ENCODE results near the gene SHOC2. TPM values are rescaled to one million over a fixed set of nuclear protein-coding genes. Genes with fewer than 3 reads are reported as not detected.

SHOC2 gene
- total and polyA plus RNA-seq, 2 of the 4 experiments (the other 2 are of a cell fraction): 13.4 to 47.5 TPM

GRCh38 chr10:110927461-110927860 lies 8.1 kb downstream of the SHOC2 start:
- H2AK5ac ChIP-seq (ENCODE audit: low read depth, low read length): no peak overlapping the region
- intact Hi-C loops (cut with micrococcal nuclease): loop anchor here (10.0 kb wide), 1 partner anchor 667 kb away; no protein-coding TSS in a partner anchor
- no peak overlapping the region for H3K4ac ChIP-seq (ENCODE audit: low read depth, low read length)
- H4K91ac ChIP-seq (ENCODE audit: insufficient read depth, low read depth, low read length): no peak overlapping the region
- in situ Hi-C loops (cut with MboI; ENCODE audit: low sequenced_read_pairs): no loop called here
- no peaks in the 10 kb centered on the region for H3K9me3 ChIP-seq (ENCODE audit: control insufficient read depth, insufficient read depth, low read length)
- no peak overlapping the region for H3K4me2 ChIP-seq (ENCODE audit: low read depth, low read length)
- ATAC-seq (ENCODE audit: low read depth) (no peak), DNase-seq (no peak)
- H3K18ac ChIP-seq (ENCODE audit: low read depth, low read length): no peak overlapping the region
- no peak overlapping the region for H2BK20ac ChIP-seq (ENCODE audit: low read depth, low read length)
- no peak overlapping the region for H2AK9ac ChIP-seq (replicated peaks; ENCODE audit: low read depth, low read length, poor library complexity)
- no peak overlapping the region for H2BK120ac ChIP-seq (ENCODE audit: low read depth, low read length)
- peaks cover 4 to 39% of the 10 kb centered on the region in 2 experiments for H3K79me1 ChIP-seq (ENCODE audit: low read depth in 1 of 2, low read length in 2 of 2)
- ChIA-PET POLR2A (ENCODE audit: unreplicated experiment) (no interaction called here), CTCF (no interaction called here)
- H4K5ac ChIP-seq (ENCODE audit: low read depth, low read length): no peak overlapping the region
- no peak overlapping the region for H2AFZ ChIP-seq (replicated peaks; ENCODE audit: low read length, poor library complexity)
- H4K20me1 ChIP-seq (ENCODE audit: insufficient read depth, low read length): peaks cover 44% of the 10 kb centered on the region
- dilution Hi-C loops (cut with HindIII; ENCODE audit: low sequenced_read_pairs, unreplicated experiment): no loop called here
- no peak for TF ChIP-seq SMC3 (IDR thresholded peaks at IDR 0.05; ENCODE audit: low read depth, low read length)
- TF ChIP-seq, protein P1, sequence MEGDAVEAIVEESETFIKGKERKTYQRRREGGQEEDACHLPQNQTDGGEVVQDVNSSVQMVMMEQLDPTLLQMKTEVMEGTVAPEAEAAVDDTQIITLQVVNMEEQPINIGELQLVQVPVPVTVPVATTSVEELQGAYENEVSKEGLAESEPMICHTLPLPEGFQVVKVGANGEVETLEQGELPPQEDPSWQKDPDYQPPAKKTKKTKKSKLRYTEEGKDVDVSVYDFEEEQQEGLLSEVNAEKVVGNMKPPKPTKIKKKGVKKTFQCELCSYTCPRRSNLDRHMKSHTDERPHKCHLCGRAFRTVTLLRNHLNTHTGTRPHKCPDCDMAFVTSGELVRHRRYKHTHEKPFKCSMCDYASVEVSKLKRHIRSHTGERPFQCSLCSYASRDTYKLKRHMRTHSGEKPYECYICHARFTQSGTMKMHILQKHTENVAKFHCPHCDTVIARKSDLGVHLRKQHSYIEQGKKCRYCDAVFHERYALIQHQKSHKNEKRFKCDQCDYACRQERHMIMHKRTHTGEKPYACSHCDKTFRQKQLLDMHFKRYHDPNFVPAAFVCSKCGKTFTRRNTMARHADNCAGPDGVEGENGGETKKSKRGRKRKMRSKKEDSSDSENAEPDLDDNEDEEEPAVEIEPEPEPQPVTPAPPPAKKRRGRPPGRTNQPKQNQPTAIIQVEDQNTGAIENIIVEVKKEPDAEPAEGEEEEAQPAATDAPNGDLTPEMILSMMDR (conservative IDR thresholded peaks at IDR 0.05; ENCODE audit: low read depth, low read length): no peak
- TF ChIP-seq MAFK (IDR thresholded peaks at IDR 0.05; ENCODE audit: low read depth, low read length): no peak
- TF ChIP-seq POLR2A (IDR thresholded peaks at IDR 0.05; ENCODE audit: low read depth, low read length): no peak
- no peak for TF ChIP-seq FOS (IDR thresholded peaks at IDR 0.05; ENCODE audit: low read depth, low read length)
- H3K36me3 ChIP-seq (ENCODE audit: control insufficient read depth, insufficient read depth, low read length): no peaks in the 10 kb centered on the region
- no peaks in the 10 kb centered on the region for H3K27me3 ChIP-seq (ENCODE audit: control insufficient read depth, insufficient read depth, low read length)
- no peak overlapping the region for H3K23ac ChIP-seq (ENCODE audit: low read depth, low read length)
- peaks cover 2% of the 10 kb centered on the region; the same call in 1 of the 2 replicates for H3K4me1 ChIP-seq (ENCODE audit: control insufficient read depth, insufficient read depth, low read length)
- no peak overlapping the region for H3K56ac ChIP-seq (ENCODE audit: extremely low read depth, insufficient read depth, low read length)
- H3K27ac ChIP-seq (ENCODE audit: insufficient read depth, low read length): no peak overlapping the region
- H3K9me1 ChIP-seq (ENCODE audit: insufficient read depth, low read length): peaks cover 6% of the 10 kb centered on the region
- no peak overlapping the region for H2BK5ac ChIP-seq (ENCODE audit: low read depth, low read length, poor library complexity, severe bottlenecking)
- no peak overlapping the region for H3K4me3 ChIP-seq (ENCODE audit: insufficient read depth, low read depth, low read length)
- no peak overlapping the region for H4K8ac ChIP-seq (ENCODE audit: low read depth in 2 of 2, low read length in 2 of 2)
- BruUV-seq (replicated peaks): no TSS peak
- H3K14ac ChIP-seq (replicated peaks; ENCODE audit: low read depth, low read length): no peak overlapping the region
- no peak overlapping the region for H3K9ac ChIP-seq (ENCODE audit: low read depth, low read length)
- H2BK15ac ChIP-seq (ENCODE audit: low read depth, low read length): no peak overlapping the region
- no CpG with 5 or more reads among the region's 2 CpGs for WGBS, 2 experiments (ENCODE audit: extremely low coverage in 2 of 2, insufficient read length in 1 of 2)

All from IMR-90 (cell line).